NCI-H774 (cell line): Measurements from ENCODE around the gene HIPK2.

Experiments used
- DNase-seq: peaks from one replicate; lab custom pipeline; 2025; lab: John Stamatoyannopoulos, UW

Gene HIPK2

GRCh38 chr7:139648941-139649425, 128.8 kb downstream of the HIPK2 start:
- no peak for DNase-seq

- DNase-seq = no peak
These were observed 129.4 kb downstream of the HIPK2 start for GRCh38 chr7:139648391-139648861.

GRCh38 chr7:139647814-139648390, 129.9 kb downstream of the HIPK2 start:
- DNase-seq = no peak

- DNase-seq = no peak
These were observed 130.7 kb downstream of the HIPK2 start for GRCh38 chr7:139647085-139647484.

- no peak for DNase-seq
These were observed 131.2 kb downstream of the HIPK2 start for GRCh38 chr7:139646566-139646965.

- peak; percentile 80 for DNase-seq
These were observed 131.9 kb downstream of the HIPK2 start for GRCh38 chr7:139645572-139646523.

- DNase-seq = no peak
These were observed 133.7 kb downstream of the HIPK2 start for GRCh38 chr7:139643951-139644585.

- DNase-seq = no peak
These were observed 135.5 kb downstream of the HIPK2 start for GRCh38 chr7:139642283-139642682.

GRCh38 chr7:139641337-139641992, 136.3 kb downstream of the HIPK2 start:
- no peak for DNase-seq

GRCh38 chr7:139640681-139641080, 137.1 kb downstream of the HIPK2 start:
- DNase-seq = no peak

GRCh38 chr7:139639563-139639962, 138.2 kb downstream of the HIPK2 start:
- no peak for DNase-seq

- no peak for DNase-seq
These were observed 142.1 kb downstream of the HIPK2 start for GRCh38 chr7:139635526-139636302.

GRCh38 chr7:139634087-139634486, 143.7 kb downstream of the HIPK2 start:
- no peak for DNase-seq

GRCh38 chr7:139631520-139632031, 146.2 kb downstream of the HIPK2 start:
- DNase-seq = no peak

- DNase-seq = no peak
These were observed 146.9 kb downstream of the HIPK2 start for GRCh38 chr7:139630643-139631519.

GRCh38 chr7:139629392-139630082, 148.3 kb downstream of the HIPK2 start:
- no peak for DNase-seq

- DNase-seq = no peak
These were observed 150.0 kb downstream of the HIPK2 start for GRCh38 chr7:139627831-139628230.

- DNase-seq = no peak
These were observed 151.0 kb downstream of the HIPK2 start for GRCh38 chr7:139626817-139627216.

- DNase-seq = no peak
These were observed 154.3 kb downstream of the HIPK2 start for GRCh38 chr7:139623518-139623917.
